Activated effector memory CD4-positive, alpha-beta T cell treated with Interleukin-2 at 50 U/mL for 16 hours (primary cell): ENCODE measurements around the gene MAPT.
"Not testable (repeated sequence)": the region's sequence is repeated elsewhere in the genome, so short reads cannot be mapped to it uniquely, and the experiment has no call there.

Source experiments
- DNase-seq: peaks from one replicate; pipeline ENCODE4 v3.0.0-alpha.2; 2020

The MAPT gene

GRCh38 chr17:45956090-45956489 is 61.7 kb downstream of the MAPT start:
- DNase-seq, result no peak

GRCh38 chr17:45956746-45957145 is 62.4 kb downstream of the MAPT start:
- DNase-seq, result not testable (repeated sequence)

GRCh38 chr17:45958307-45958706 is 64.0 kb downstream of the MAPT start:
- DNase-seq, result no peak

GRCh38 chr17:45958994-45959665 is 64.8 kb downstream of the MAPT start:
- no peak for DNase-seq

GRCh38 chr17:45960311-45960710 is 66.0 kb downstream of the MAPT start:
- no peak for DNase-seq

GRCh38 chr17:45961206-45961605 is 66.9 kb downstream of the MAPT start:
- no peak for DNase-seq

GRCh38 chr17:45962221-45962972 is 68.0 kb downstream of the MAPT start:
- DNase-seq, result no peak

GRCh38 chr17:45963283-45963682 is 68.9 kb downstream of the MAPT start:
- DNase-seq, result no peak

- no peak for DNase-seq
Observed at GRCh38 chr17:45963889-45964288, 69.5 kb downstream of the MAPT start.

- DNase-seq, result no peak
Observed at GRCh38 chr17:45964634-45965033, 70.3 kb downstream of the MAPT start.

- no peak for DNase-seq
Observed at GRCh38 chr17:45965812-45966211, 71.5 kb downstream of the MAPT start.

- DNase-seq, result no peak
Observed at GRCh38 chr17:45966606-45967280, 72.4 kb downstream of the MAPT start.

- DNase-seq, result no peak
Observed at GRCh38 chr17:45967378-45967777, 73.0 kb downstream of the MAPT start.

GRCh38 chr17:45968732-45969131 is 74.4 kb downstream of the MAPT start:
- no peak for DNase-seq

- DNase-seq, result no peak
Observed at GRCh38 chr17:45969726-45970125, 75.4 kb downstream of the MAPT start.

- DNase-seq, result no peak
Observed at GRCh38 chr17:45970659-45971058, 76.3 kb downstream of the MAPT start.

- no peak for DNase-seq
Observed at GRCh38 chr17:45971698-45972141, 77.4 kb downstream of the MAPT start.

- DNase-seq, result no peak
Observed at GRCh38 chr17:45972531-45972930, 78.2 kb downstream of the MAPT start.

GRCh38 chr17:45973099-45973780 is 78.9 kb downstream of the MAPT start:
- DNase-seq, result no peak

GRCh38 chr17:45973946-45974859 is 79.8 kb downstream of the MAPT start:
- DNase-seq, result no peak

GRCh38 chr17:45974916-45975630 is 80.7 kb downstream of the MAPT start:
- no peak for DNase-seq
